RWPE1 (cell line): ENCODE data around the gene PI4KA.
"Not testable (repeated sequence)": the region's sequence is repeated elsewhere in the genome, so short reads cannot be mapped to it uniquely, and the experiment has no call there.

ENCODE experiments used
- CTCF ChIA-PET: fragments of 350-600 bp; sonication (Branson Sonifier 250); formaldehyde crosslinking; extraction: SDS; loops from one replicate; lab custom pipeline; 2021; lab: Yijun Ruan, JAX
- POLR2A ChIA-PET: fragments of 400-600 bp; formaldehyde crosslinking; extraction: SDS; loops from one replicate; lab custom pipeline; 2020; ENCODE audit warnings: antibody characterized with exemption; ENCODE audit not compliant: low non-redundant PET; lab: Yijun Ruan, JAX
- DNase-seq: peaks from one replicate; pipeline ENCODE4 v3.0.0; 2012; ENCODE audit warnings: low spot score
- H3K27ac ChIP-seq: fragments of 450-650 bp; 2 replicates; pipeline ENCODE4 v1.5.1; 2017
- TF ChIP-seq, protein P1 (sequence below): fragments of 450-650 bp; conservative IDR thresholded peaks from 2 replicates; pipeline ENCODE4 v1.5.1; 2017; ENCODE audit warnings: low read depth, mild to moderate bottlenecking

The PI4KA gene

DNA sequence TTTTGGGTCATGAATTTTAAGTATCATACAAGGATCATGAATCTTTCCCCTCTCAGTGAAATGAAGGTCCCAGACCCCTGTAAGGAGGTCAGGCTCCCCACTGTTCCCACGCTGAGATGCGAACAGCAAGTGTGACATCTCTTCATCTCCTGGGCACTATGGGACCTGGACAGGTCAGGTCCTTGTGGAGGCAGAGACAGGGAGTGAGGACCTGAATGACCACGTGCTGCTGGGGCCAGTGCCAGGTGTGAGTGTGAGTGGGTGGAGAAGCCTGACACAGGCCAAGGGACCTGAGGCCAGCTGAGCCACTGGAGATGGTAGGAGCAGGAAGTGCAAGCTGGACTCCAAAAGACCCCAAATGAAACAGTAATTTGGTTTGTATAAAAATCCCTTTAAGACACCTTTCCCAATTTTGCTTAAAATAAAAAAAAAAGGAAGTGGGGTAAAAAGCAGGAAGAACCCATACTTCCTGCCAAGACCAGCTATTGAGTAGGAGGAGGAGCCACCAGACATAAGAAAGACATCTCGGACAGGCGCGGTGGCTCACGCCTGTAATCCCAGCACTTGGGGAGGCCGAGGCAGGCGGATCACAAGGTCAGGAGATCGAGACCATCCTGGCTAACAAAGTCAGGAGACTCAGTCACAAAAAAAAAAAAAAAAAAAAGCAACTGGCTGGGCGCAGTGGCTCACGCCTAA, 120.1 kb downstream of the PI4KA start:
- TF ChIP-seq, protein P1, sequence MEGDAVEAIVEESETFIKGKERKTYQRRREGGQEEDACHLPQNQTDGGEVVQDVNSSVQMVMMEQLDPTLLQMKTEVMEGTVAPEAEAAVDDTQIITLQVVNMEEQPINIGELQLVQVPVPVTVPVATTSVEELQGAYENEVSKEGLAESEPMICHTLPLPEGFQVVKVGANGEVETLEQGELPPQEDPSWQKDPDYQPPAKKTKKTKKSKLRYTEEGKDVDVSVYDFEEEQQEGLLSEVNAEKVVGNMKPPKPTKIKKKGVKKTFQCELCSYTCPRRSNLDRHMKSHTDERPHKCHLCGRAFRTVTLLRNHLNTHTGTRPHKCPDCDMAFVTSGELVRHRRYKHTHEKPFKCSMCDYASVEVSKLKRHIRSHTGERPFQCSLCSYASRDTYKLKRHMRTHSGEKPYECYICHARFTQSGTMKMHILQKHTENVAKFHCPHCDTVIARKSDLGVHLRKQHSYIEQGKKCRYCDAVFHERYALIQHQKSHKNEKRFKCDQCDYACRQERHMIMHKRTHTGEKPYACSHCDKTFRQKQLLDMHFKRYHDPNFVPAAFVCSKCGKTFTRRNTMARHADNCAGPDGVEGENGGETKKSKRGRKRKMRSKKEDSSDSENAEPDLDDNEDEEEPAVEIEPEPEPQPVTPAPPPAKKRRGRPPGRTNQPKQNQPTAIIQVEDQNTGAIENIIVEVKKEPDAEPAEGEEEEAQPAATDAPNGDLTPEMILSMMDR = no peak
- no peak for DNase-seq
- ChIA-PET CTCF (no interaction called here), POLR2A (no interaction called here)
- H3K27ac ChIP-seq = no peak overlapping the region

DNA sequence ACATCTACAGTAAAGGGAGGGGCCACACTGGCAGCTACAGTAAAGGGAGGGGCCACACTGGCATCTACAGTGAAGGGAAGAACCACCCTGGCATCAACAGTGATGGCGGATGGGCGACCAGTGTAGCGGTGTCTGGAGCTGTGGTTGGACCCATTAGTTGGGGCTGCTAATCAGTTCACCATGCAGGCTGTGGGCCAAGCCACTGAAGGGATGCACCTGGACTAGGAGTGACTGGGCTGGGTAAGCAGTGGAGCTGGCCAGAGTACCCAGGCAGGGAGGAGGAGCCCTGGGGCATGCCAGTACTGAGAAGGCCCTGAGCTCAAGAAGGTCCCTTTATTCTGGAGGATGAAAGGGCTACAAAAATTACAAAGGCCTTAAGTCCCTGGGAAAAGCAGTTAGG, 121.7 kb downstream of the PI4KA start:
- DNase-seq, POLR2A ChIA-PET, CTCF ChIA-PET, H3K27ac ChIP-seq: not testable (repeated sequence)

DNA sequence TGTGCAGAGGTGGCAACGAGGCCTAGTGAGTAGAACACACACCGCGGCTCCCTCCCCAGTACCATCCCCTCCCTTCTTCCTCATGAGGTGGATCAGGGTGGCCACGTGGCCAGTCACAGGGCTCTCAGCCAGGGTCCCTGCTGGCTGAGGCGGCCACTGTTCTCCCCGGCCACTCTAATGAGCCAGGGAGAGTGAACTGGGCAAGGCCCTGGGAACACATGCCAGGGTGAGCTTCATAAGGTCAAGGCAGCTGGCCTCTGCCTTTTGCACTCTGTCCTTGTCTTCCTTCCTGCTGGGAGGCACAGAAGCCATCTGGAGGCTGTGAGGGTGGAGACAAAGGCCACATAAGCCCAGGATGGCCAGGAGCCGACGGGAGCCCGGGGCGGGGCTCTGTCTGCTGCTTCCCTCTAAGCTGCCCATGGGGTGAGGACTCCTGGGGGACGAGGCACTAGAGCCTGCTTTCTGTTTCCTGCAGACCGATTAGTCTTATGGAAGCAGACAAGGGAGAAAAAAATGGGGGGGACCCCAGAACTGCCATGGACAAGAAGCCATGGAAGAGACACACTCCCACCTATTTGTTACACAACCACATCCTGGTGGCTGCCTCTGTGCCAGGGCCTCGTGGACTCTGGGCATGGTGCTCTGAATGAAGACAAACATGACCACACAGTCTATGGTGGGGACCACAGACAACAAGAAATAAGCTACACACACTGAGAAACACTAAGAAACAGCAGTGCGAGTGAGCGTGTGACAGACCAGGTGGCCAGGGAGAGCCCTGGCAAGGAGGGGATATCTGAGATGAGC, 123.1 kb downstream of the PI4KA start:
- CTCF ChIA-PET, H3K27ac ChIP-seq, DNase-seq, POLR2A ChIA-PET: not testable (repeated sequence)

DNA sequence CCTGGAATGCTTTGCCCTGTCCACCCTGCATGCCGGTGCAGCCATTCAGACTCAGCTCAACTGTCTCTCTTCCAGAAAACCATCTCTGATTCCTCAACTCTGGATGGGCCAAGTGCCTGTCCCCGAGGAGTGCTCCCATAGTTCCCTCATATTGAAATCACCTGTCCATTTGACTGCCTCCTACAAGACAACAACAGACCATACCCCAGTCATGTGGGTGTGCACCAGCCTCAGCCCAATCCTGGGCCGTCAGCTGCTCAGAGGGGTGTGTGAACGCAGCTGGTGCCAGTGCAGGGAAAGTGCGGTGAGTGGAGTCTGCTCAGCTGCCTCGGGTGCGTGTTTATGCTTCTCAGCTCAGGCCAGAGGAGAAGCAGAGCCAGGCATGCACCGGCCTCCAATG, 126.2 kb downstream of the PI4KA start:
- POLR2A ChIA-PET, DNase-seq, CTCF ChIA-PET, H3K27ac ChIP-seq: not testable (repeated sequence)

DNA sequence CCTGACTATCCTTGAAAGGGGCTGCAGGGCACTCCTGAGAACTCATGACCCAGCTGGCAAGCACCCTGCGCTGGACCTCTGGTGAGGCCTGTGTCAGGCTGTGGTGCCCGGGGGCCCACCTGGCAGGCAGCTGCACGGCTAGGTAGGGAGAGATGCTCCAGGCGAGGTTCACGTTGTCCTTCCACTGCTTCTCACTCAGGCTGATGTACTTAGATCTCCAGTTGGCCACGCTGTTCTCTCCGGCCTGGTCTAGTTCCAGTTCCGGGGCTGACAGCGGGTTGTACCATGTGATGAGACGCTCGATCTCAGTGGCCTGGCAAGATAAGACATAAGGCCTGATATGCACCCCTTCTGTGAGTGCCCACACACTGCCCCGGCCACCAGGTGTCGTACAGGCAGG, 129.4 kb downstream of the PI4KA start:
- ChIA-PET POLR2A (no interaction called here), CTCF (no interaction called here)
- no peak overlapping the region for H3K27ac ChIP-seq
- no peak for DNase-seq
- TF ChIP-seq, protein P1 = no peak

DNA sequence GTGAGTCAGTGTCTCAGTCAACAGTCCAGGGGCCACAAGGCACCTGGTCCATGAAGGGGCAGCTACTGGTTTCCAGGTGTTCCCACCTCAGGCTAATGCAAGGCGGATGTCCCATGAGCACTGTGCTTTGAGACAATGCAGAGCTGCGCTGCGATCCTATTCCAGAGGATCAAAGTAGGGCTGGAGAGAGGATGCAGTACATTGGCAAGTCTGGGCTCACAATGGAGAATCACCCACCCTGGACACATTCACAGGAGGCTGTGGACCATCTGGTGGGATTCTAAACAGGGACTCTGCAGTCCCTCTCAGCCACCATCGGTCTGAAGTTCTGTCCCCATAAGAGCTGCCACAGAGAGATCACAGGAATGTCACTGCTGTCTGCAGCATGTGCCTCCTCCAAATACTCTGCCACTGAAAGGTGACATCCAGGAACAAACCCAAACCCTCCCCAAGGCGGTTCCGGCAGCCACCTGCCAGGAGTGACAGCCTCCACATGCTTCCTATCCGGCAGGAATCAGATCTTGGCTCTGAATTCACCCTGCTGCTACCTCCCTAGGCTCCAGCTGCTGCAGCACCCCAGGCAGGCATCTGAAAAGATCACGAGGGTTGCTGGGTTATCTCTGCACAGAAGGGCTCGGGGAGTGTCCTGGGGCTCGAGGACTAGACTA, 130.0 kb downstream of the PI4KA start:
- ChIA-PET CTCF (no interaction called here), POLR2A (no interaction called here)

DNA sequence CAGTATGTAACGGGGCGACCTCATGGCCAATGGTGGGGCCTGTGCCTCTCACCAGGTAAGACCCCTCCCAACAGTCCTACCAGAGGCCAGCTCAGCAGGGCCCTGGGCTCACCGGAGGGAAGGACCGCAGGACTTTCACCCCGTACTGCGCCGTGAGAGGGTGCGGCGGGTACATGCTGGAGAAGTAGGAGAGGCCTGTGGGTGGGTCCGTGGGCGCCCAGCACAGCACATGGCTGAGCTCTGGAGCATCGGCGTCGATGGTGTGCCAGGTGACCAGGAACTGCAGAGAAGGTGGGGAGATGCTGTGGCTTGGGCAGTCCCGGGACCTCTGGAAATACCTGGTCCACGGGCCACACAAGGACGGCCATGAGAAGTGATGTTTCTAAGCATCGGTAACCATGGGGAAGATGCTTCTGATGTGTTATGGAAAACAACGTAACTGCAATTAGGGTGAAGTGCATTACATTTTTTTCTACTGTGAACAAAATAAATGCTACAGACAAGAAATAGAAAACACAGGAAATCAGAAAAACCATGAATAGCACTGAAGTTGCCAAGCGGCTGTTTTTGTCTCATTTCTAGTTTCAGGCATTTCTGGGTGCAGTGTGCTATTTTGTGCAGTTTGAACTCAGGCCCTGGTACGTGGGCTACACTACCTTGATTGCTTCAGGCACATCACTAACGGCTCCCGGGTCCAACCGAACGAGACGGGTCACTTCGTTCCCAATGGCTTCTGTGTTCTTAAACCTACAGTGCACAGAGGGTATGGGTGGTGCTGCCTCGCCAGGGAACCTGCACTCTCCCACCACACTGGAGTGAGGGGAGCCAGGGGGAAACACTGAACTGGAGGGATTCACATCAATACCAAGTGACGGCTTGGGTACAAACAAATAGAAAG, 131.2 kb downstream of the PI4KA start:
- no peak for DNase-seq
- TF ChIP-seq, protein P1 = no peak
- H3K27ac ChIP-seq = no peak overlapping the region
- CTCF ChIA-PET = no interaction called here
- POLR2A ChIA-PET = no interaction called here

More for the DNA sequence above, 130.0 kb downstream of the PI4KA start:
- TF ChIP-seq, protein P1 = no peak
- H3K27ac ChIP-seq = no peak overlapping the region
- DNase-seq = no peak
